ENCODE results near the gene TNFAIP2.
"Not testable (repeated sequence)": the region's sequence is repeated elsewhere in the genome, so short reads cannot be mapped to it uniquely, and the experiment has no call there.

Gene TNFAIP2

GRCh38 chr14:103115845-103116572 lies 7.3 kb upstream of the TNFAIP2 start:
- no peak for TF ChIP-seq CTCF (IDR thresholded peaks at IDR 0.05; ENCODE audit: control insufficient read depth, extremely low read depth, insufficient read depth)
- no peak overlapping the region for H3K4me3 ChIP-seq (ENCODE audit: low read depth, low read length)
- DNase-seq (ENCODE audit: low read depth), result no peak

- DNase-seq (ENCODE audit: low read depth), result no peak
- TF ChIP-seq CTCF (IDR thresholded peaks at IDR 0.05; ENCODE audit: control insufficient read depth, extremely low read depth, insufficient read depth), result no peak
- no peak overlapping the region for H3K4me3 ChIP-seq (ENCODE audit: low read depth, low read length)
Measured at GRCh38 chr14:103116636-103117035, 6.6 kb upstream of the TNFAIP2 start.

- H3K4me3 ChIP-seq (ENCODE audit: low read depth, low read length); DNase-seq (ENCODE audit: low read depth): not testable (repeated sequence)
Measured at GRCh38 chr14:103117499-103117898, 5.8 kb upstream of the TNFAIP2 start.

GRCh38 chr14:103118018-103118662 lies 5.1 kb upstream of the TNFAIP2 start:
- TF ChIP-seq CTCF (IDR thresholded peaks at IDR 0.05; ENCODE audit: control insufficient read depth, extremely low read depth, insufficient read depth), result no peak
- no peak for DNase-seq (ENCODE audit: low read depth)
- H3K4me3 ChIP-seq (ENCODE audit: low read depth, low read length), result no peak overlapping the region

- DNase-seq (ENCODE audit: low read depth), result no peak
- H3K4me3 ChIP-seq (ENCODE audit: low read depth, low read length), result no peak overlapping the region
- TF ChIP-seq CTCF (IDR thresholded peaks at IDR 0.05; ENCODE audit: control insufficient read depth, extremely low read depth, insufficient read depth), result no peak
Measured at GRCh38 chr14:103118663-103119404, 4.4 kb upstream of the TNFAIP2 start.

GRCh38 chr14:103119527-103119926 lies 3.7 kb upstream of the TNFAIP2 start:
- DNase-seq (ENCODE audit: low read depth), result not testable (repeated sequence)

GRCh38 chr14:103121121-103121845 lies 2.0 kb upstream of the TNFAIP2 start:
- no peak for DNase-seq (ENCODE audit: low read depth)
- no peak for TF ChIP-seq CTCF (IDR thresholded peaks at IDR 0.05; ENCODE audit: control insufficient read depth, extremely low read depth, insufficient read depth)
- no peak overlapping the region for H3K4me3 ChIP-seq (ENCODE audit: low read depth, low read length)

More at GRCh38 chr14:103119527-103119926, 3.7 kb upstream of the TNFAIP2 start:
- H3K4me3 ChIP-seq (ENCODE audit: low read depth, low read length), result not testable (repeated sequence)
